Adrenal gland (tissue), 12 donors: Measurements from ENCODE around the gene NKTR. TPM values are rescaled to one million over a fixed set of nuclear protein-coding genes. Genes with fewer than 3 reads are reported as not detected.
A peak's percentile ranks its signal among the peaks of the same experiment; 100 is the strongest.

Experiments used
- DNase-seq, 7 donors: peaks; one replicate each; pipeline ENCODE4 v3.0.0-alpha.2; 2019 to 2020
- H3K27ac ChIP-seq, 5 donors: fragments of 200-600 bp; sonication (generic) in 4 of 5; 1 replicate in 3 of 5; 2 replicates in 2 of 5; pipeline versions ENCODE4 v1.5.1 to v1.8.0; 2016 to 2020; ENCODE audit warnings: mild to moderate bottlenecking in 1 of 5
- H3K27me3 ChIP-seq: fragments of 200-600 bp; 2 replicates; pipeline ENCODE4 v1.8.0; 2021
- H3K36me3 ChIP-seq, 2 donors: fragments of 200-600 bp; replicated peaks in 1 of 2; 1 replicate in 1 of 2; 2 replicates in 1 of 2; pipeline versions ENCODE4 v1.5.1 to v1.8.0; 2018 to 2022
- H3K4me1 ChIP-seq, 2 donors: fragments of 200-600 bp; replicated peaks in 1 of 2; 1 replicate in 1 of 2; 2 replicates in 1 of 2; pipeline versions ENCODE4 v1.5.1 to v1.8.0; 2018 to 2021
- H3K4me3 ChIP-seq, 4 donors: fragments of 200-600 bp; sonication (generic) in 3 of 4; one replicate each; pipeline ENCODE4 v1.5.1; 2016 to 2018
- H3K9me3 ChIP-seq, 3 donors: fragments of 200-600 bp; sonication (generic) in 1 of 3; replicated peaks in 1 of 3; 1 replicate in 2 of 3; 2 replicates in 1 of 3; pipeline versions ENCODE4 v1.5.1 to v1.8.0; 2016 to 2021
- CTCF ChIP-seq, 6 experiments: fragments of 450-650 bp in 4 of 6; fragments of 200-600 bp in 2 of 6; sonication (generic) in 1 of 6; IDR thresholded peaks; 1 replicate in 5 of 6; 2 replicates in 1 of 6; pipeline versions ENCODE4 v1.5.1 to v1.8.0; 2016 to 2021; ENCODE audit warnings: antibody characterized with exemption in 6 of 6, mild to moderate bottlenecking in 2 of 6, moderate library complexity in 1 of 6
- POLR2A ChIP-seq, 2 donors: fragments of 450-650 bp; IDR thresholded peaks; one replicate each; pipeline ENCODE4 v1.6.1; 2017; ENCODE audit warnings: antibody characterized with exemption in 2 of 2, mild to moderate bottlenecking in 2 of 2, moderate library complexity in 1 of 2
- WGBS, 4 donors: extraction: QIAGEN DNeasy Blood & Tissue Kit in 2 of 4; methylation state at CpG; one replicate each; pipeline versions ENCODE4 v1.1.5 to v1.1.7; 2013 to 2017; 5-methylcytosine and 5-hydroxymethylcytosine counted together
- intact Hi-C, 2 donors: fragments of 100-400 bp; cut with DNase I; formaldehyde crosslinking; loops; one replicate each; pipeline versions ENCODE4 v1.14.1 to v1.15.0; 2022 to 2023
- polyA plus RNA-seq, 3 donors: library from polyadenylated mRNA; stranded (reverse); fragments of 200-250 nt in 2 of 3; fragments of 350-450 nt in 1 of 3; fragmentation: Illumina TruSeq in 1 of 3; extraction: RNeasy Lipid Tissue Mini Kit (QIAGEN cat#74804) in 1 of 3; gene quantifications; one replicate each; pipeline ENCODE4 v1.2.3, GENCODE V29; 2013 to 2014
- total RNA-seq, 9 donors: library from RNA; depleted of rRNA in 4 of 9; stranded (reverse); fragments of >200 nt in 4 of 9; fragments of 120-200 nt in 1 of 9; fragmentation: NEBNext Ultra II Directional in 1 of 9; extraction: Animal tissue kit (Norgen Biotek cat#: 25700) in 1 of 9; gene quantifications; one replicate each; pipeline versions ENCODE4 v1.1.0 to v1.2.4, GENCODE V29; 2013 to 2023
- donor health status: healthy with polysubstance abuse.
- donor health status: Bipolar disorder and iron deficiency.
- donor health status: DM: yes; HTN: yes; CAD: no.
- donor health status: DM: no; HTN: no; CAD: no.
- donor health status: DM: no; HTN: no; CAD: no.
- donor health status: DM: yes; HTN: yes; CAD: no.

NKTR gene
- total and polyA plus RNA-seq, 12 donors, result 12.7 to 114 (median 50.7) TPM

- Histone ChIP-seq H3K27ac (no peak overlapping the region), H3K36me3 (no peaks in the 10 kb centered on the region), H3K27me3 (no peaks in the 10 kb centered on the region), H3K4me3 (no peak overlapping the region), H3K4me1 (no peaks in the 10 kb centered on the region), H3K9me3 (no peaks in the 10 kb centered on the region)
- no peak for TF ChIP-seq POLR2A (IDR thresholded peaks at IDR 0.05)
- TF ChIP-seq CTCF (IDR thresholded peaks at IDR 0.05), result no peak
- 81 to 100% (median 90%) methylated on average over 1 to 4 of the region's 4 CpGs for WGBS, 4 donors
- no peak for DNase-seq
- intact Hi-C loops, result no loop called here
Observed at GRCh38 chr3:42693530-42693930, 93.0 kb downstream of the NKTR start.

GRCh38 chr3:42694366-42694765, 93.9 kb downstream of the NKTR start:
- Histone ChIP-seq H3K4me1 (no peaks in the 10 kb centered on the region), H3K9me3 (no peaks in the 10 kb centered on the region), H3K27ac (no peak overlapping the region), H3K4me3 (no peak overlapping the region), H3K27me3 (no peaks in the 10 kb centered on the region), H3K36me3 (no peaks in the 10 kb centered on the region)
- DNase-seq, result no peak
- intact Hi-C loops, result no loop called here
- no peak for TF ChIP-seq CTCF (IDR thresholded peaks at IDR 0.05)
- TF ChIP-seq POLR2A (IDR thresholded peaks at IDR 0.05), result no peak

GRCh38 chr3:42696356-42697288, 96.1 kb downstream of the NKTR start:
- TF ChIP-seq CTCF (IDR thresholded peaks at IDR 0.05) (no peak), POLR2A (IDR thresholded peaks at IDR 0.05) (no peak)

GRCh38 chr3:42697289-42698051, 97.0 kb downstream of the NKTR start:
- WGBS, 4 donors, result 83 to 95% (median 88%) methylated on average over 13 to 18 of the region's 18 CpGs
- H3K4me3 ChIP-seq, result no peak overlapping the region
- TF ChIP-seq POLR2A (IDR thresholded peaks at IDR 0.05) (no peak), CTCF (IDR thresholded peaks at IDR 0.05) (no peak)
- H3K9me3 ChIP-seq, result no peaks in the 10 kb centered on the region
- H3K4me1 ChIP-seq, result no peaks in the 10 kb centered on the region
- DNase-seq, result peak in 2 of 7 donors; percentile 8 to 34
- no peak overlapping the region for H3K27ac ChIP-seq
- H3K36me3 ChIP-seq, result no peaks in the 10 kb centered on the region
- H3K27me3 ChIP-seq, result no peaks in the 10 kb centered on the region
- intact Hi-C loops, result no loop called here

More at GRCh38 chr3:42696356-42697288, 96.1 kb downstream of the NKTR start:
- Histone ChIP-seq H3K27ac (no peak overlapping the region), H3K27me3 (no peaks in the 10 kb centered on the region), H3K4me3 (no peak overlapping the region), H3K4me1 (no peaks in the 10 kb centered on the region), H3K36me3 (no peaks in the 10 kb centered on the region), H3K9me3 (no peaks in the 10 kb centered on the region)
- intact Hi-C loops, result no loop called here
- 67 to 78% (median 76%) methylated on average over 8 to 19 of the region's 19 CpGs for WGBS, 4 donors
- peak in 2 of 7 donors; percentile 14 to 41 for DNase-seq
